ENCODE measurements around the gene DYNLRB1.

- TF ChIP-seq POLR2AphosphoS5 (IDR thresholded peaks at IDR 0.05; ENCODE audit: low read depth, low read length): no peak
- TF ChIP-seq POLR2A (IDR thresholded peaks at IDR 0.05; ENCODE audit: low read depth, low read length): no peak
- no peak for TF ChIP-seq TAF1 (IDR thresholded peaks at IDR 0.05; ENCODE audit: borderline replicate concordance, low read depth, low read length)
These were observed 53.4 kb downstream of the DYNLRB1 start for GRCh38 chr20:34569598-34569997.

Data from GM12892 (cell line).